ENCODE data around the gene MYL2. TPM values are rescaled to one million over a fixed set of nuclear protein-coding genes. Genes with fewer than 3 reads are reported as not detected.

The MYL2 gene
- total RNA-seq, 1 experiment from 2014 or later: not detected

DNA sequence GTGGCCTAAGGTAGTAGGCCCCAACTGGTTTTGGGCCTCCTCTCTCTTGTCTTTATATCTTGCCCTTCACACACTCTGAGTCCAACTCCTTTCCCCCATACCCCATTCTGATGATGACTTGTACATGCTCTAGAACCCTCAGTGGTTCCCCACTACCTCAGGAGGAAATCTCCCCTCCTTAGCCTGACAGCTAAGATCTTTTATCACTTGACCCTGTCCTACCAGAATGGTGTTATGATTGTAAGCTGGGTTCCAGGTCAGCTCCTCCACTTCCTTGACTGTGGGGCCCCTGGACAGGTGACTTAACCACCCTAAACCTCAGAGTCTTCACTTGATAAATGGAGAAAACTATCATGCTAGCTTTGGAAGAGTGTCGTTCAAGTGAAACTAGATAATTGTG, 9.4 kb upstream of the MYL2 start:
- DNase-seq: no peak

DNA sequence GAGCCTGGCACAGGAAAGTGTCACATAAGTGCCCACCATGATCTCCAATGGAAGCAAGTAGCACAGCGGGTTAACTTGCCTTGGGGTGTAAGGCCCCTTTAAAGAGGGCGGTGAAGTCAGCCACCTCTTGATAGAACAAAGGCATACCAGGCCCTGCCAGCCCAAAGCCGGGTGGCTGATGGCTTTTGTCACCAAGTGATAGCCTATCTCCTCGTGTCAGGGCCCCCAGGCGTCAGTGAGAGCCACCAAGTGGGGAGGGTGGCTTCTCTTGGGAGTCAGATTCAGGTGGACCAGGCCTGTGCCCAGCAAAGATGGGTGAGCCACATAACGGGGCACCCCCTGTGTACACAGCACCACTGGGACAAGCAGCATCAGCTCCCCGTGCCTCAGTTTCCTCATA, 8.3 kb upstream of the MYL2 start:
- no TSS peak for BruUV-seq (replicated peaks)
- Mint-ChIP-seq H3K36me3 (ENCODE audit: insufficient read depth, unreplicated experiment) (no peaks in the 10 kb centered on the region), H3K9me3 (ENCODE audit: low read depth, unreplicated experiment) (no peaks in the 10 kb centered on the region), H3K27ac (ENCODE audit: unreplicated experiment) (no peak overlapping the region), H3K4me3 (ENCODE audit: low read depth, unreplicated experiment) (no peak overlapping the region), H3K4me1 (ENCODE audit: low read depth, unreplicated experiment) (no peaks in the 10 kb centered on the region), H3K27me3 (ENCODE audit: unreplicated experiment) (peaks cover 45% of the 10 kb centered on the region)
- TF ChIP-seq, protein P1, sequence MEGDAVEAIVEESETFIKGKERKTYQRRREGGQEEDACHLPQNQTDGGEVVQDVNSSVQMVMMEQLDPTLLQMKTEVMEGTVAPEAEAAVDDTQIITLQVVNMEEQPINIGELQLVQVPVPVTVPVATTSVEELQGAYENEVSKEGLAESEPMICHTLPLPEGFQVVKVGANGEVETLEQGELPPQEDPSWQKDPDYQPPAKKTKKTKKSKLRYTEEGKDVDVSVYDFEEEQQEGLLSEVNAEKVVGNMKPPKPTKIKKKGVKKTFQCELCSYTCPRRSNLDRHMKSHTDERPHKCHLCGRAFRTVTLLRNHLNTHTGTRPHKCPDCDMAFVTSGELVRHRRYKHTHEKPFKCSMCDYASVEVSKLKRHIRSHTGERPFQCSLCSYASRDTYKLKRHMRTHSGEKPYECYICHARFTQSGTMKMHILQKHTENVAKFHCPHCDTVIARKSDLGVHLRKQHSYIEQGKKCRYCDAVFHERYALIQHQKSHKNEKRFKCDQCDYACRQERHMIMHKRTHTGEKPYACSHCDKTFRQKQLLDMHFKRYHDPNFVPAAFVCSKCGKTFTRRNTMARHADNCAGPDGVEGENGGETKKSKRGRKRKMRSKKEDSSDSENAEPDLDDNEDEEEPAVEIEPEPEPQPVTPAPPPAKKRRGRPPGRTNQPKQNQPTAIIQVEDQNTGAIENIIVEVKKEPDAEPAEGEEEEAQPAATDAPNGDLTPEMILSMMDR (IDR thresholded peaks at IDR 0.05; ENCODE audit: unreplicated experiment): no peak
- DNase-seq: no peak
- CTCF ChIA-PET: interaction anchor here (0.6 kb wide), 1 partner anchor 448 kb away, joined by 4 read pairs; no protein-coding TSS in a partner anchor
- intact Hi-C loops (cut with micrococcal nuclease; ENCODE audit: unreplicated experiment): loop anchor here (10.0 kb wide), 1 partner anchor 266 kb away; no protein-coding TSS in a partner anchor

More for the DNA sequence above, 9.4 kb upstream of the MYL2 start:
- Mint-ChIP-seq H3K4me3 (ENCODE audit: low read depth, unreplicated experiment) (no peak overlapping the region), H3K27ac (ENCODE audit: unreplicated experiment) (no peak overlapping the region), H3K4me1 (ENCODE audit: low read depth, unreplicated experiment) (peaks cover 9% of the 10 kb centered on the region), H3K27me3 (ENCODE audit: unreplicated experiment) (peaks cover 36% of the 10 kb centered on the region), H3K9me3 (ENCODE audit: low read depth, unreplicated experiment) (no peaks in the 10 kb centered on the region), H3K36me3 (ENCODE audit: insufficient read depth, unreplicated experiment) (no peaks in the 10 kb centered on the region)
- CTCF ChIA-PET: no interaction called here
- no TSS peak for BruUV-seq (replicated peaks)
- intact Hi-C loops (cut with micrococcal nuclease; ENCODE audit: unreplicated experiment): loop anchor here (10.0 kb wide), 1 partner anchor 265 kb away; no protein-coding TSS in a partner anchor
- TF ChIP-seq, protein P1 (IDR thresholded peaks at IDR 0.05; ENCODE audit: unreplicated experiment): no peak

DNA sequence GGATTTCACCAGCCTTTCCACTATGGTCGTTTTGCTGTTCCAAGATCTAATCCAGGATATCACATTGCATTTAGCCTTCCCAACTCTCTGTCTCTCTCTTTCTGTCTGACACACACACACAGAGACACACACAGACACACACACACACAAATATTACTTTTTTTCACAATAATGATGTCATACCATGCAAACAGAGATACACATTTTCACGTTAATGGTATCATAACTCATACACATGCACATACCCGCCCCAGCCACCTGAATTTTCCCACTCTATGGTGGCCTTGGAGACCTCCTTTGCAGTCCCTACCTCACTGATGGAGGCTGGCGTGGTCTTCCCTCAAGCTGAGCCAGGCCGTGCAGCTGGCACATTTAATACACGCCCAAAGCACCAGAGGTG, 7.2 kb upstream of the MYL2 start:
- Mint-ChIP-seq H3K4me3 (ENCODE audit: low read depth, unreplicated experiment) (no peak overlapping the region), H3K4me1 (ENCODE audit: low read depth, unreplicated experiment) (no peaks in the 10 kb centered on the region)

DNA sequence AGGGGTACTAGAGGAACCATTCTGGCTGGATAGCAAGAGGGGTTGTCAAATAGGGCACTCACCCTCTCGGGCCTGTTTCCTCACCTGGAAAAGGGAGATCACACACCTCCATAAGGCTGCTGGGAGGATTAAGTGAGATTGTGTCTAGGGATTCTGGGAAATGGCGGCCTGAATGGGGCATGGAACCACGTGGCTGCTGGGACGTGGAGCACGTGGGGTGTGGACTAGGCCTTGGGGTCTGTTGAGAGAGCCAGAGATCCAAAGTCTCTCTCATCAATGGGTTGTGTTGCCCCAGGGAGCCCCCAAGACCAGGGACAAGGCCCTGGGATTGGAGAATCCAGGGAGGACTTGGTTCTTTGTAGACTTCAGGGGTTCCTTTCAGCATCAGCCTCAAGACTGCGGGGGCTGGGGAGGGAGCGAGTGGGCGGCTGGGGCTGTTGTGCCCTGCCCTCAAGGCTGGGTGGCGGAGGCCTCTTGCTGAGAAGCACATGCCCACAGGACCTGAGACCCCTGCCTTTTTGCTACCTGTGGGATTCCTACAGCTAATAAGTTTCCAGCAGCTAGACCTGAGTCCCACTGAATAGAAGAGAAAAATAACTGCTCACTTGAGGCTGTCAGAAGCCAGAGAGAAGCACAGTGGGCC, 3.4 kb upstream of the MYL2 start:
- BruUV-seq (replicated peaks): no TSS peak
- Mint-ChIP-seq H3K27ac (ENCODE audit: unreplicated experiment) (no peak overlapping the region), H3K4me1 (ENCODE audit: low read depth, unreplicated experiment) (no peaks in the 10 kb centered on the region), H3K36me3 (ENCODE audit: insufficient read depth, unreplicated experiment) (no peaks in the 10 kb centered on the region), H3K27me3 (ENCODE audit: unreplicated experiment) (peaks cover 94% of the 10 kb centered on the region), H3K9me3 (ENCODE audit: low read depth, unreplicated experiment) (no peaks in the 10 kb centered on the region), H3K4me3 (ENCODE audit: low read depth, unreplicated experiment) (no peak overlapping the region)
- no peak for DNase-seq
- TF ChIP-seq, protein P1 (IDR thresholded peaks at IDR 0.05; ENCODE audit: unreplicated experiment): no peak
- intact Hi-C loops (cut with micrococcal nuclease; ENCODE audit: unreplicated experiment): loop anchor here (10.0 kb wide), 1 partner anchor 271 kb away; no protein-coding TSS in a partner anchor
- CTCF ChIA-PET: interaction anchor here (0.5 kb wide), 1 partner anchor 297 kb away, joined by 3 read pairs; no protein-coding TSS in a partner anchor

More for the DNA sequence above, 7.2 kb upstream of the MYL2 start:
- no TSS peak for BruUV-seq (replicated peaks)
- Mint-ChIP-seq H3K27ac (ENCODE audit: unreplicated experiment) (no peak overlapping the region), H3K27me3 (ENCODE audit: unreplicated experiment) (peaks cover 56% of the 10 kb centered on the region), H3K36me3 (ENCODE audit: insufficient read depth, unreplicated experiment) (no peaks in the 10 kb centered on the region), H3K9me3 (ENCODE audit: low read depth, unreplicated experiment) (no peaks in the 10 kb centered on the region)
- intact Hi-C loops (cut with micrococcal nuclease; ENCODE audit: unreplicated experiment): loop anchor here (10.0 kb wide), 1 partner anchor 267 kb away; no protein-coding TSS in a partner anchor
- no peak for DNase-seq
- CTCF ChIA-PET: no interaction called here
- TF ChIP-seq, protein P1 (IDR thresholded peaks at IDR 0.05; ENCODE audit: unreplicated experiment): no peak
